Measurements from ENCODE around the gene EPS8L1. TPM values are rescaled to one million over a fixed set of nuclear protein-coding genes. Genes with fewer than 3 reads are reported as not detected.

The EPS8L1 gene
- total RNA-seq, 3 donors from 2014 or later, result 0.53 to 1.2 (median 0.87) TPM

DNA sequence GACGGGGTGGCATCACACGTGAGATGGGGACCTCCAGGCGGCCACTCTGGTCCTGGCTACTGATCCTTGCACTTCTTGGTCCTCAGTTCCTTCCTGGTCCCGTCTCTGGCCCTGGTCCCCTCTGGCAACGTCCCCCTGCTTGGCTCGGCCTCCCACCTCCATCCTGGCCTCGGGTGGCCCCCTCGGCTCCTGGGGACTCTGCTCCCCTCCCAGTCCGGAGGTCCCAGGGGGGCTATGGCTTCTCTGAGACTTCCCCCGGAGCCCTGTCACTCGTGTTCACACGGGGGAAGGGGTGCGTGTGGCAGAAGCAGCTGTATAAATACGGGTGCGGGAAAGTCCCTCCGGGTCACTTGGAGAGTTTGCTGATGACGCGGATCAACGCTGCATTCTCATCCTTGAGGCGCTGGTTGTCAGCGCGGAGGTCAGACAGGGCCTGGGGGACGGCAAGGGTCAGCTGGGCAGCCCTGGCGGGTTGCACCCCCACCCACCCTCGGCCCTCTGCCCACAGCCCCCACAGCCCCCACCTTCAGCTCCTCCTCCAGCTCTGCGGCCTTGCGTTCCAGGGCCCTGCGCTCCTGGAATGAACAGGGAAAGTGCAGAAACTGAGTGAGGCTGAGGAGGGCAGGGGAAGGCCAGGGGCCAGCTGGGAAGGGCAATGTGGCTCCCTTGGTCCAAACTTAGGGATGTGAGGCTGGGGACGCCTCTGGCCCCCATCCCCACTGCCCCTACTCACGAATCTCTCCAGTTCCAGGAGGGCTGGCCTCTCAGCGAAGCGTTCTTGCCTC, 15.6 kb downstream of the EPS8L1 start:
- peaks cover 21% of the 10 kb centered on the region for H3K4me1 Mint-ChIP-seq (ENCODE audit: low read depth)
- H3K36me3 Mint-ChIP-seq (ENCODE audit: insufficient read depth), result peaks cover 12% of the 10 kb centered on the region
- no peak overlapping the region for H3K4me3 Mint-ChIP-seq
- DNase-seq (no peak), ATAC-seq (no peak)
- H3K9me3 Mint-ChIP-seq, result no peaks in the 10 kb centered on the region
- H3K27me3 Mint-ChIP-seq (ENCODE audit: low read depth), result peaks cover 25% of the 10 kb centered on the region

DNA sequence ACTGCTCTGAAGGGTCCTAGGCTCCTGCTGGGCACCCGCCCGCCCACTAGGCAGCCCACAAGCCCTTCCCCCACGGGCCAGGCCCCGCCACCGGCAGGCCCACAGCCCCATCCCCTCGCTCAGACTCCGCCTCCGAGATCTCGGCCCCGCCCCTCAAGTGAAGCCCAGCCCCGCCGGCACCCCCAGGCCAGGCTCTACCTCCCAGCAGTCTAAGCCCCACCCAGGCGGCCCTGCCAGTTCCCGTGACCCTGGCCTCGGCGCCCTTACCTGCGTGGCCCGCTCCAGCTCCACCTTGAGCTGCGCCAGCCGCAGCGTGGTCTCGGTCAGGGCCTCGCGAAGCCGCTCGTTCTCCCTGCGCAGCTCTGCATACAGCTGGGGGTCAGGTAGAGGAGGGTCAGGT, 16.3 kb downstream of the EPS8L1 start:
- Mint-ChIP-seq H3K4me1 (ENCODE audit: low read depth) (peaks cover 21% of the 10 kb centered on the region), H3K36me3 (ENCODE audit: insufficient read depth) (peaks cover 12% of the 10 kb centered on the region), H3K27me3 (ENCODE audit: low read depth) (peaks cover 23% of the 10 kb centered on the region), H3K4me3 (no peak overlapping the region), H3K9me3 (no peaks in the 10 kb centered on the region)
- ATAC-seq (no peak), DNase-seq (no peak)

DNA sequence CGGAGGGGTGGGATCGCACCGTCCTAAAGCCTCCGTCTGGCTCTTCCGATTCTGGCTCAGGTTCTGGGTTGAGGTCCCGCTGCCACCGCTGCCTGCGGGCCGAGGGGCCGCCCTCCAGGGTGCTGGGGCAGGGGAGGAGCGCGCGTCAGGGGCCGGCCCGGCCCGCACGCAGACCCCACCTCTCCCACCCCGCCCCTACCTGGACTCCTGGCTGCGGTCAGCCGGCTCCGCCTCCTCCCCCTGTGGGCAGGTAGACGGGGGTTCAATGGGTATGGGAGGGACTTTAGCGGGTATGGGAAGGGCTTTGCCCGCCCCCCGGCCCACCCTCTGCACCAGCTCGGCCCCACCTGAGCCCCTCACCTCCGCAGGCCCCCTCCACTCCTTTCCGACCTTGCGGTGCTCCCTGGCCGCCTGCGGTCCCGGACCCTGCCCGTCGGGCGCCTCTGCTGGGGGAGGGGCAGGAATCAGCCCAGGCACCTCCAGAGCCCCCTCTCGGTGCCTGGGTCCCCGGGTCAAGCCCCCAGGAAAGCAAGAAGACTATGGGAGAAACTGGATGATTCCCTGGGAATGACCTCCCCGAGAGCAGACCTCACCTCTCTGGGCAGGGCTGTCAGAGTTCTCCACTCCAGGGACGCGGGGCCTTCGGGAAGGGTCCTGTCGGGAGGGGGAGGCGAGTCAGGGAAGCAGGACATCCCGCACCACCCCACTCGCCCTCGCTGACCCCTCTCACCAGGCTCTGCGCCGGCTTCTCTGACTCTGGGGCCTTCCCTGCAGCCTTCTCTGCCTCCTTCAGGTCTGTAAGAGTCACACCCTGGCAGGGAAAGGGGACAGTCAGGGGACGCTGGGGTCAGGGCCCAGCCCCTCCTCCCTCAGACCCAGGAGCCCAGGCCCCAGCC, 17.0 kb downstream of the EPS8L1 start:
- peaks cover 14% of the 10 kb centered on the region for H3K4me1 Mint-ChIP-seq (ENCODE audit: low read depth)
- peaks cover 12% of the 10 kb centered on the region for H3K36me3 Mint-ChIP-seq (ENCODE audit: insufficient read depth)
- ATAC-seq, result no peak
- H3K27me3 Mint-ChIP-seq (ENCODE audit: low read depth), result peaks cover 16% of the 10 kb centered on the region
- no peak for DNase-seq
- H3K9me3 Mint-ChIP-seq, result no peaks in the 10 kb centered on the region
- no peak overlapping the region for H3K4me3 Mint-ChIP-seq

GRCh38 chr19:55094456-55095259, 19.0 kb downstream of the EPS8L1 start:
- DNase-seq (no peak), ATAC-seq (no peak)
- Mint-ChIP-seq H3K27me3 (ENCODE audit: low read depth) (peaks cover under 1% of the 10 kb centered on the region), H3K4me3 (no peak overlapping the region), H3K4me1 (ENCODE audit: low read depth) (peaks cover 2% of the 10 kb centered on the region), H3K9me3 (no peaks in the 10 kb centered on the region), H3K36me3 (ENCODE audit: insufficient read depth) (peaks cover 7% of the 10 kb centered on the region)

- peaks cover 6% of the 10 kb centered on the region for H3K36me3 Mint-ChIP-seq (ENCODE audit: insufficient read depth)
- DNase-seq (no peak), ATAC-seq (no peak)
Measured at GRCh38 chr19:55095260-55096060, 19.8 kb downstream of the EPS8L1 start.

DNA sequence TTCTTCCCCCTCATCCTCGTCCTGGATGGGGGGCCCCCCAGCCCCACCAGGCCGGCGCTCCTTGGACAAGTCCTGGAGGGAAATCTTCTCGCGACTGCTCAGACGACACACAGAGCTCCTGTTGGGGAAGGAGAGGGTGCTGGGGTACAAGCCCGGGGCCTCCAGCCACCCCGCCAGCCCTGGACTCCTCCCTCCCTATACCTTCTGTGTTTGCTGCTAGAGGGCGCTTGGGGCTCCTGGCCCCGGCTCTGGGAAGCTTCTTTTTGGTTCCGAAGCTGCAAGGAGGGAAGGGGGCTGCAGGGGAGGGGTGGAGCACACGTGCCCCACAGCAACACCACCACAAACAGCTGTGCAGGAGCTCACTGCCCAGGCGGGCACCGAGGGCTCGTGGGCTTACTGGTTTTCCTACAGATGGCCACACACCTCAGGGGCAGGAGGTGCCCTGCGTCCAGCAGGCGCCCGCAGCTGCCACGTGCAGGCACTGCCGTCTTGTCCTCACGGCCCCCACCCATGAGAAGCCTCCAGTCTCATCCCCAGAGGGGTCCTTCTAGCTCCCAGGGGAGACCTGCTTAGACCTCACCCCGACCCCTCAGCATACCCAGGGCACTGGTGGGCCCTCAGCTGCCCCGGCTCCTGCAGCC, 20.5 kb downstream of the EPS8L1 start:
- H3K36me3 Mint-ChIP-seq (ENCODE audit: insufficient read depth), result peaks cover 7% of the 10 kb centered on the region
- no peaks in the 10 kb centered on the region for H3K27me3 Mint-ChIP-seq (ENCODE audit: low read depth)
- H3K4me1 Mint-ChIP-seq (ENCODE audit: low read depth), result no peaks in the 10 kb centered on the region
- DNase-seq (no peak), ATAC-seq (no peak)
- no peak overlapping the region for H3K4me3 Mint-ChIP-seq
- no peaks in the 10 kb centered on the region for H3K9me3 Mint-ChIP-seq

More at GRCh38 chr19:55095260-55096060, 19.8 kb downstream of the EPS8L1 start:
- Mint-ChIP-seq H3K4me3 (no peak overlapping the region), H3K27me3 (ENCODE audit: low read depth) (no peaks in the 10 kb centered on the region), H3K4me1 (ENCODE audit: low read depth) (no peaks in the 10 kb centered on the region), H3K9me3 (no peaks in the 10 kb centered on the region)

- DNase-seq (no peak), ATAC-seq (no peak)
- H3K4me3 Mint-ChIP-seq, result no peak overlapping the region
- H3K36me3 Mint-ChIP-seq (ENCODE audit: insufficient read depth), result peaks cover 18% of the 10 kb centered on the region
- no peaks in the 10 kb centered on the region for H3K27me3 Mint-ChIP-seq (ENCODE audit: low read depth)
- no peaks in the 10 kb centered on the region for H3K9me3 Mint-ChIP-seq
- H3K4me1 Mint-ChIP-seq (ENCODE audit: low read depth), result no peaks in the 10 kb centered on the region
Measured at GRCh38 chr19:55097864-55098715, 22.4 kb downstream of the EPS8L1 start.

- ATAC-seq (no peak), DNase-seq (no peak)
- Mint-ChIP-seq H3K27me3 (ENCODE audit: low read depth) (no peaks in the 10 kb centered on the region), H3K4me3 (no peak overlapping the region), H3K9me3 (no peaks in the 10 kb centered on the region), H3K36me3 (ENCODE audit: insufficient read depth) (peaks cover 23% of the 10 kb centered on the region), H3K4me1 (ENCODE audit: low read depth) (no peaks in the 10 kb centered on the region)
Measured at GRCh38 chr19:55098716-55099556, 23.3 kb downstream of the EPS8L1 start.

DNA sequence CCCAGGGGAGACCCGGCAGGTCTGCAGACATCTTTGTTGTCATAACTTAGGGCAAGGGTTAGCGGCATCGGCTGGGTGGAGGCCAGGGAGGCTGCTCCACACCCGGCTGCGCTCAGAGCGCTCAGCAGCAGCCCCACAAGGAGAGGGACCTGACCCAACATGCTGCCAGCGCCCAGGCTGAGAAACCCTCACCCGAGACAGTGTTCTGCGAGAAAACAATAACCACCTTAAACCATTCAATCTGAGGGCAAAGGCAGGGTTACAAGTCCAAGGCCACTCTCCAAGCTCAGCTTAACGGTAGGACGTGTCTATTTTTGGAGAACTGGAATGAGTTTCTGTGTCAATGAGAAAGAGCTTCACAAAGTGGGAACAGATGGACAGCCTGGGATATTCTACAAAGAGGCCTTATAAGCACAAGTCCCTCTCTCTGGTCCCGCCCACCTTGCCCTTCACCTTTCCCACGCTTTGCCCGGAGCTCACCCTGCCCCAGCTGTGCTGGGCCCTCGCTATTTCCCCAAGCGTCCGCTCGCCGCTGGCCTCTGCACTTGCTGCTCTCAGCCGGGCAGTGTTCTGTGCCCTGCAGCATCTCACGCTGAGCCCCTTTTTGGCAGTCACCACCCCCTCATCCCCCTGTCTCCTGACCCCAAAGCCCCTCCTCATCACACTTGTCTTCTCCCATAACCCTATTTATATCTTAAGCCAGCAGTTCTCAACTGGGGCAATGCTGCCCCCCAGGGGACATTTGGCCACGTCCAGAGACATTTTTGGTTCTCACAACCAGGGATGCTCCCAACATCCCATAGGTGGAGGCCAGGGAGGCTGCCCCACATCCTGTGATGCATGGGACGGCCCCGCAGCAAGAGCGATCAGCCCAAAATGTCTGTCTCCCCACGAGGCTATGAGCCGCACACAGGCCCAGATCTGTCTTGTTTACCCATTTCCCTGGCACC, 24.2 kb downstream of the EPS8L1 start:
- Mint-ChIP-seq H3K36me3 (ENCODE audit: insufficient read depth) (peaks cover 20% of the 10 kb centered on the region), H3K4me3 (no peak overlapping the region), H3K27me3 (ENCODE audit: low read depth) (no peaks in the 10 kb centered on the region), H3K4me1 (ENCODE audit: low read depth) (no peaks in the 10 kb centered on the region), H3K9me3 (no peaks in the 10 kb centered on the region)
- ATAC-seq, result no peak
- DNase-seq, result no peak

- no peak for ATAC-seq
- DNase-seq, result no peak
- H3K27me3 Mint-ChIP-seq (ENCODE audit: low read depth), result no peaks in the 10 kb centered on the region
- H3K4me3 Mint-ChIP-seq, result no peak overlapping the region
- H3K9me3 Mint-ChIP-seq, result no peaks in the 10 kb centered on the region
- peaks cover 20% of the 10 kb centered on the region for H3K36me3 Mint-ChIP-seq (ENCODE audit: insufficient read depth)
- H3K4me1 Mint-ChIP-seq (ENCODE audit: low read depth), result no peaks in the 10 kb centered on the region
Measured at GRCh38 chr19:55101261-55101660, 25.6 kb downstream of the EPS8L1 start.

DNA sequence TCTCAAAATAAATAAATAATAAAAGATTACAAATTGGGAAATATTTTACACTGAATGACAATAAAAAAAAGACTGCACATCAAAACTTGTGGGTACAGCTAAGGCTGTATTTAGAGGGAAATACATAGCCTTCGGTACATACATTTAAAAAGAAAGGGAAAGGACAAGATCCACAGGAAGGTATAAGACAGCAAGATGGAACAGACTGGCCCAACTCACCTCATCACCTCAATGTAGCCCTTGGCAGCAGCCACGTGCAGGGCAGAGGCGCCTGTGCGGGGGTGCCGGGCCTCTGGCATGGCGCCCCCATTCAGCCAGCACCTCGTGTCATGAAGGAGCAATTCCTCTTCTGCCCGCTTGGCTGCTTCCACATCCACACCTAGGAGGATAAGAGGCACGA, 27.5 kb downstream of the EPS8L1 start:
- no peaks in the 10 kb centered on the region for H3K27me3 Mint-ChIP-seq (ENCODE audit: low read depth)
- H3K4me1 Mint-ChIP-seq (ENCODE audit: low read depth), result no peaks in the 10 kb centered on the region
- H3K36me3 Mint-ChIP-seq (ENCODE audit: insufficient read depth), result peaks cover 20% of the 10 kb centered on the region
- no peaks in the 10 kb centered on the region for H3K9me3 Mint-ChIP-seq
- DNase-seq, result no peak
- no peak overlapping the region for H3K4me3 Mint-ChIP-seq
- ATAC-seq, result no peak
